Middle frontal gyrus (tissue), 1 donor: ENCODE measurements around the gene CCR7.
"Not testable (repeated sequence)": the region's sequence is repeated elsewhere in the genome, so short reads cannot be mapped to it uniquely, and the experiment has no call there.

Experiments
- DNase-seq: peaks from one replicate; pipeline ENCODE4 v3.0.0-alpha.2; 2015; ENCODE audit warnings: low spot score; ENCODE audit errors: extremely low spot score

Gene CCR7

DNA sequence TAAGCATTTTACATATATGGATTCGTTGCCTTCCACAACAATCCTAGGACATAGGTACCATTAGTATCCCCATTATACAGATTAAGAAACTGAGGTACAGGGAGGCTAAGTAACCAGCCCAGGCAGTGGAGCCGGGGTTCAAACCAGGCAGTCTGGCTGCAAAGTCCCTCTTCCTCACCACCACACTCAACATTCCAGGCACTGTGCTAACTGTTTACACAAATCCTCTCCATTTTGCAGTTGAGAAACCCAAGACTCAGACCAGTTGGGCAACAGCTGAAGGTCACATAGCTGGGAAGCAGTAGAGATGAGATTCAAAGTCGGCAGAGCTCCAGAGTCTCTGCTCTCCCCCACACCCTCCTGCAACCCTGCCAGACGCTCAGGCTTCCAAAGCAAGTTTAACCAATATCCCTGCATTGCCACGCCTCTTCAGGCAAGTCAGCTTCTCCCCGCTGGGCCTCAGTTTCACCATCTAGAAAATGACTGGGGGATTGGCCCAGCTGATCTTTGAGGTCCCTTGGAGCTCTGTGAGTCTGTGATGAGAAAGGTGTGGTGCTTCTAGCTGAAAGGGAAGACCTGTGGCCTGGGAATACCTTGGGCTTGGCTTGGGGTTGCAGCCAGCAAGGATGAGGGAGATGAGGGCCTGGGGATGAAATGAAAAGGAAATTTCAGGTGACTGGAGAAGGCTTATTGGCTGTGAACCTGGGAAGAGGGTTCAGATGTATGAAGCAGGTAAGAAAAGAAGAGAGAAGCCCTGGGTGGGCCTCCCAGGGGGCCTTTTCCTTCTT lies 14.0 kb downstream of the CCR7 start:
- no peak for DNase-seq

DNA sequence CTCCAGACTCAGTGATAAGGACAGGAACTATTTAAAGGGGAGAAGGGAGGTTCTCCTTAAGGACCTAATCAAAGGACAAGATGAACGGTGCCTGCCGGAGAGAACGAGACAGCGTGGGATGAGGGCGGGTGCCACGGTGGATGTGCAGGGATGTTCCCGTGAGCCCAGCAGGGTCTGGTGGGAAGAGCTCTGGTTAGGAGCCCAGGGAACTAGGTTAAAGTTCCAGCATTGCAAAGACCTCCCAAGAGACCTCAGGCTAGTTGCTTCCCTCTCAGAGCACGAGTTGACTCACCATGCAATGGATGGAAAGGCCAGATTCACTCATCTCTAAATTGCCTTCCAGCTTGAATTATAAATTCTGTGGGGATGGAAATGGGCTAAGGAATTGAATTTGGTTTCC lies 14.7 kb downstream of the CCR7 start:
- no peak for DNase-seq

DNA sequence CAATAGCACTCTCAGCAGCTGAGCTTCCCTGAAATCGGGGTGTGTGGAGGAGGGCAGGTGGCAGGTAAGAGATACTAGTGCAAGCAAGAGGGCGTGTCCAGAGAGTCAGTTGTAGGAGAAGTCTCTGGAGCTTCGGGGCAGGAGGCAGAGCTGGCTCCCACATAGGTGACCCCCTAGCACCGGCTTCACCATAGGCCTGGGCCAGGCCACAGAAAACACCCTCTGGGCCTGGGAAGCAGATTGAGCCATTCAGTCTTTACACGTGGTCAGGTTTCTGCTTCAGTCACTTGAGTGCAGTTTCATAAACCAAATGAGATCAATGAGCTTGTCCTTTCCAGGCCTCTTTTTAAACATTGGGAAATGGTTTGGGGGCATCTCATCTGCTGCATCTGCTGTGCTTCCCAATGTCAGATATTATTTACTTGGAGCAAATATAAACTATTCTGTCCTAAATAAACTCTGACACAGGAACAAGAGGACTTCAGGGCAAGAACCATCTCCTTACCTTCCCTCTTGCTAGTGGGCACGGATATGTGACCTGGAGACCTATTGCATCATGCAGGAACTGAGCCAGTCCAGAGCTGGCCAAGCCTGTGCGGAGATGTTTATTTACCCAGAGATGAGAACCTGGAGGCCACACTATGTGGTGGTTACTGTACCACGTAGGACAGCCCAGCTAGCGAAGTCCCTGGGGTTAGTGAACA lies 16.1 kb downstream of the CCR7 start:
- no peak for DNase-seq

DNA sequence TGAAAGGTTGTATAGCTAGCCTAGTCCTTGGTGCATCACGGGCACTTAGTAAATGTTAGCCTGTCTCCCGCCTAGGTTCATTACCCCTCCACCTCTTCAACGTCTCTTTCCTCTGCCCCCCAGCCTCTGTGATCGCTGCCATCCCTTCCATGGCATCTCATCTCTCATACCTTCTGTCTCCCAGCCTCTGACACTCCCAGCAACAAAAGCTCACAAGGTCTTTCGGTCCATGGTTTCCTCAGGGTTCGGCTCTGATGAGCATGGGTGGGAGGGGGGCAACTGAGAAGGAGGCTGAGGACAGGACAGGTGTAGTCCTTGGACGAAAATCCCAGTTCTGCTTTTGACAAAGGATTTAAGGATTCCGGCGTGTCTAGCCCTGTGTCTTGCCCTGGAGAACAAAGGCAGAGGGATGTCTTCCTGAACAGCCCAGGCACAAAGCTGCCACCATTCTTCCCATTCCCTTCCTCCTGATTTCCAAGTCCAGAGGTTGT lies 16.7 kb downstream of the CCR7 start:
- DNase-seq: no peak

DNA sequence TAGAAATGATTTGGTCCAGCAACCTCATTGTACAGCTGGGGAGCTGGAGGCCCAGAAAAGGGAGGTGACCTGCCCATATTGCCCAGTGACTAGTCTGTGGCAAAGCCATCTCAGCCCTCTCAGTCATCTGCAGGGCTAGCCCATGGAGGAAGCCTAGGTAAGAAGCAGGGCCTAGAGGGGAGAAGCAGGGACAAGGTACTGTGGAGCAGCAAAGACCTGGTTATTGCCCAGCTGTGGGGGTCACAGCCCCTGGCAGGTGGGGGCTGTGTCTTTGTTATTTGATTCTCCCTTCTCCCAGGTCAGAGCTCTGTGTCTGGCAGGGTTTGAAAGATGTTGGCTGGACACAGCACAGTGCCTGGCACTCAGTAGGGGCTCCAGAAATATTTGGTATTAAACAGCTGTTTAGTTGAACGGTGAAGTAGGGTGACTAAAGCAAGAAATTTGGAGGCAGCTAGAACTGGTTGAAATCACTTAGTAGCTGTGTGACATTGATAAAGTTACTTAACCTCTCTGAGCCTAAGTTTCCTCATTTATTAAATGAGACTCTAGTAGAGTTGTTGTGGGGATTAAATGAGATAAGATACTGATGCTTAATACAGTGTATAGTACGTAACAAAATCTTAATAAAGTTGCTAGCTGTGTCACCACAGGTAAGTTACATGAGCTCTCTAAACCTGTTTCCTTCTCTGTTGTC lies 17.3 kb downstream of the CCR7 start:
- DNase-seq: no peak

DNA sequence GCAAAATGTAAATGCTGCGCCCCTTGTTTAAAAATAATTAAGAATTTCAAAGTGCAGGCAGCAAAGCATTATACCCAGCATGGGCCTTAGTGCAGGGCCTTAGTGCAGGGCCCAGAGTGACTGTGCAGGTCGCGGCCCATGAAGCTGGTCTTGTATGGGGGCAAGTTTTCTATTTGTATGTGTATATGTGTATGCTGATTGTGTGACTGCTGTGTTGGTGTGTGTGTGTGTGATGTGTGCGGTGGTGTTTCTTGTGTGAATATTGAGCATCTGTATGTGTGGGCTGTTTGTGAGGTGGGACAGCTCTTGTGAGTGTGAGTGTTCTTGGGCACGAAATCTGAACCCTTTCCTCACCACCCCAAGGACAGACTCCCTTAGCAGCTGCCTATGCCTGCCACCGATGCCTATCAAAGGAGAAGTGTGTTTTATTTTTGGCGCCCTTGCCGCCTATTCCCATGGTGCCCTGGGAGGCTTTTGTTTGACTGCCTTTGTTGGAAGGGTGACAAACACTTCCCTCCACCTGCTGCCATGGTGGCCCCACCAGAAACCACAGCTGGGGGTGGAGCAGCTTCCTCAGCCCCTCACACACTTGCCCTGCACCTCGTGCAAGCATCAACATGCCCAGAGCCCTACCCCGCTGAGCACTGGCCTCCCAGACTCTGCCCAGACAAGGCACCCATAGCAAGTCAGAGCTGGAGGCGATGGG lies 18.0 kb downstream of the CCR7 start:
- DNase-seq: no peak

DNA sequence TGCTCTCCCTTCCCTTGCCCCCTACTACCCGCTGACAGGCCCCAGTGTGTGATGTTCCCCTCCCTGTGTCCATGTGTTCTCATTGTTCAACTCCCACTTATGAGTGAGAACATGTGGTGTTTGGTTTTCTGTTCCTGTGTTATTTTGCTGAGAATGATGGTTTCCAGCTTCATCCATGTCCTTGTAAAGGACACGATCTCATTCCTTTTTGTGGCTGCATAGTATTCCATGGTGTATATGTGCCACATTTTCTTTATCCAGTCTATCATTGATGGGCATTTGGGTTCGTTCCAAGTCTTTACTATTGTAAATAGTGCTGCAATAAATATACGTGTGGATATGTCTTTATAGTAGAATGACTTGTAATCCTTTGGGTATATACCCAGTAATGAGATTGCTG lies 18.8 kb downstream of the CCR7 start:
- not testable (repeated sequence) for DNase-seq

DNA sequence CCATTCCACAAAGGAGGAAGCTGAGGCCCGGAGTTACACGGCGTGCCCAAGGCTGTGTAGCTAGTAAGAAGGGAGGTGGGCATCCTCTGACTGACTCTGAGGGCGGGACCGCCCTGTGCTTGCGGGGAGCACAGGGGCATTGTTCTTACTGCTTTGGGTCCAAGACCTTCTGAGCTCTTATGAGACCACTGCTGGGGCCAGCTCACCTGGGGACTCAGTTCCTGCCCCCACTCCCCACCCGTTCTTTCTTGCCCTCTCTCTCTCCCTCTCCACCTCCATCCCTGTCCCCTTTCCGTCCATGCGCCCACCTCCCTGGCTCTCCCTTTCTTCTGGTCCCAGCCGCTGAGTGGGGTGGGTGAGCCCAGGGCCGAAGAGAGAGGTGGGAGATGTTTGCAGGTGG lies 19.6 kb downstream of the CCR7 start:
- DNase-seq: no peak

DNA sequence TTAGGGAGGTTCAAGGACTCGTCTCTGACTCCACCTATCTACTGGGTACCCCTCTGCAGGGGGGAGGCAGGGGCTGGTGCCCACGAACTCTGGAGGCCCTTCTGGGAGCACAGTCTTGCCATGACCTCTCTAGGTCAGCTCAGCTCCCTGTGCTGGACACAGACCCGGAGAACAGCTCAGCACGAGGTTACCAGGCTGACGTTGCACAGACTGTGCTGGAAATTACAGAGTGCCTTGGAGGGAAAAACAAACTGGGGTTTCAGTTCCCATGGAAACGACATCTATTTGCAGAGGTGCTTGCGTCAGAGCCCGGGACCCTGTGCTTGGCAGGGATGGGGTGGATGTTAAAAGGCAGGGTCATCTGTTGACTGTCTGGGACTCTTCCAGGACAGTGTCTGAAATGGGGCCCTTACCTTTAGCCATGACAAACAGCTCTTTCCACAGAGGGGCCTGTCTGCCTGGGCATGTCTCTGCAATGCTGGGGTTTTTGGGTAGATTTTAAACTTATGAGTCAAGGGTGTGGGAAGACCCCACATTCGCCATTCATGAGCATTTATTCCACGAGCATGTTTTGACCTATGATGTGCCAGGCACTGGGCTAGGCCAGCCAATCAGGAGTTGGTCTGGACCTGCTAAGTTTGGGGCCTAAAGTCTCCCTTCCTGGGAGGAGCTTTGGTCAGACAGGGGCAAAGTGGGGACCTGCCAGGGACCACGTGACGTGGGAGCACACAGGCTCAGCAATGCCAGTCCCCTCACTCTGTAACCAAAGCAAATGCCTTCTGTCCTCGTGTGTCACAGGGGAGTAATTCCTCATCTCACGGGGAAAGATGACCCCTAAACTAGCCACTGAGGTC lies 22.5 kb downstream of the CCR7 start:
- DNase-seq: no peak

DNA sequence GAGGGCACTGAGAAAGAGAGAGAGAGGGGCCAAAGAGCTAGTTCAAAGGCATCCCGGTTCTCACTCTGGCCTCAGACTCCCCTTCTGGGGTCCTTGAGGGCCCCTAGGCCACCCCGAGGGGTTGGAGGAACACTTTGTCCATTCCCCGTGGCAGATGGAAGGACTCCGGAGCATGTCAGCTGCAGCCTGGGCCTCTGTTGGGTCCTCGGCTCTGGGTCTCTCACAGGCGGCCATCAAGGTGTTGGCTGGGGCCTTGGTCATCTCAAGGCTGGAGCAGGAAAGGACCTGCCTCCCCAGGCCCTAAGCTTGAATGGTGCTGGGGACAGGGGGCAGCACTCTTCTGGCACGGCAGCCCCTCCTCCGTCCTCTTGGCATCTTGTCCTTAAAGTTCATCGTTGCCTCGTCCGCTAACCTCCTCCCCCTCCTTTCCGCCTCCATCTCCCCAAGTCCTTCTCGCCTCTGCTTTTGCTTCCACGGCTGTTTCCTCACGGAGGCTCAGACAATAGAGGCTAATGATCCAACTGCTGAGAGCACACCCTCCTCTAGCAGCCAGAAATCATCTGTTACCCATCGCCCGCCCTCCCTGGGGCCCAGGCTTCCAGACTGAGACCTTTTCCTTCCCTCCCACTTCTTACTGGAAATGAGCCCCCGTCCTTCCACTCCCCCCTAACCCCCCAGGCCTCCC lies 23.3 kb downstream of the CCR7 start:
- no peak for DNase-seq

DNA sequence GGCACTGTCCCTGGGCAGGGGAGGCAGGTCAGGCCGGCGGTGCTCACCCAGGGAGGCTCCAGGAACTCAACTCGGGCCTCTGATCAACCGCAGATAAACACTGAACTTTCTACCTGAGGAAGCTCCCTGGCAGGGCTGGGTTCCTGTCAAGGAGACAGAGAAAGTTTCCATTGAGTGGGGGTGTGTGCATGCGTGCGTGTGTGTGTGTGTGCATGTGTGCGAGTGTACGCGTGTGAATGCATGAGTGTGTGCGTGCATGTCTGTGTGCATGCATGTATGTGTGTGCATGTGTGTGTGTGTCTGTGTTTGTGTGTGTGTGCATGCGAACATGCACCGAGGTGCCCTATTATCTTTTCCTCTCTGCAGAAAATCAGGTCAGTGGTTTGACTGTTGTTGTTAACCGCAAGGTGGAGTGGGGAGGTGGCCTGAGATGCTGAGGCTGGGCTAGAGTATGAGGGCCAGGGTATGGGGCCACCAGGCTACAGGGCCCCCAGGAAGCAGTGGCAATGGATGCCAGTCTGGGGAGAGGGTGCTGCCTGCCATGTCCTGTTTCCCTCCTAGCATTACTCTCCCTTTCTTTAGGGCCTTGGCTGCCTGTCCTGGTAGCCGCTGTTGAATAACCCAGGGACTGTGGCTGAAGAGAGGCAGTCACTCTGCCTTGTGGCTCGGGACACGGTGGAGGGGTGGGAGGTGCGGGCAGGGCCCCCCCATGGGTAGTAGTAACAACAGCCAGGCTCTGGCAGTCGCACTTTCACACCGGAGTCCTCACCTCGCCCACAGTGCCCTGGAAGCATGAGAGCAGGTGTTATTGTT lies 24.0 kb downstream of the CCR7 start:
- no peak for DNase-seq

DNA sequence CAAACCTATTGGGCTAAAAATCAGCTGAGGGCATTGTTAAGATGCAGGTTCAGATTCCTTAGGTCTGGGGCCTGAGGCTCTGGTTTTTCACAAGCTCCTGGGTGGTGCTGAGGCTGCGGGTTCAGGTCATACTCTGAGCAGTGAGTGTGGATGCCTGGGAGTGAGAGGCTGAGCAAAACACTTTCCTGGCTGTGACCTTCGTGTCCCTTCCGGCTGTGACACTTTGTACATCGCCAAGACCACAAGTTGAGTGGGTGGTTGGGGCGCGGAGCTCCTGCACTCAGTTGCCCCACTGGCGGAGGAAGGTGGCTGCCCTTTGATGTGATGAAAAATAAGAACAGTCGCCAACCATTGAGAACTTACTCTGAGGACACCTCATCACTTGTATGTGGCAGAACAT lies 24.8 kb downstream of the CCR7 start:
- no peak for DNase-seq

DNA sequence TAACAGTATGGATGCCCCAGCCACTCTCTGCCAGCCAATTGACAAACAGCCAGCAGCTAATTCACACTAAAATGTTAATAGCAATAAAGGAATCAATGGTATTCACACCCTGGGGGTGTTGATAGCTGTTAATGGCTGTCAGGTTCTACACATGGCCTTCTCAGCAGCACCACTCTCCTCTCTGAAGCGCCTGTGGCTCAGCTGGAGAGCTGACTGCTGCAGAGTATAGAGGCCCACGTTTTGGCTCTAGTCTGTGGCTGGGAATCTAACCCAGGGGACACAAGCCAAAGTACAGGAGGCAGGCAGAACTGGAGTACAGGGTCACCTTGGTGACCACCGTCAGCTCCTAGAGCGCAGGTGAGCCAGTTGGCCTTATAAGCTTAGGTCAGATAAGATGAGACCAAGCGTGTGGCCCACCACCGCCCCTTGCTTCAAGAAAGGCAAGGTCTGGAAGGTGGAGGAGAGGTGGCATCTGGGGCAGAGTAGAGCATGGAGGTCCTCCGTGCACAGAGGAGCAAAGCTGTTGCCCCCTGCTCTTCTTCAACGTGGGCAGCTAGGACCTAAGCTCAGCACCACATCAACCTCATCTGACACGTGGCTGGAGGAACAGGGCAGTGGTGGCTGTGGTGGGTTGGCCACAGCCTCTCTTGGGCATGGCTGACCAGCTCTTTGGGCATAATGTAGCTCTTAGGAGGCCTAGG lies 25.4 kb downstream of the CCR7 start:
- no peak for DNase-seq

DNA sequence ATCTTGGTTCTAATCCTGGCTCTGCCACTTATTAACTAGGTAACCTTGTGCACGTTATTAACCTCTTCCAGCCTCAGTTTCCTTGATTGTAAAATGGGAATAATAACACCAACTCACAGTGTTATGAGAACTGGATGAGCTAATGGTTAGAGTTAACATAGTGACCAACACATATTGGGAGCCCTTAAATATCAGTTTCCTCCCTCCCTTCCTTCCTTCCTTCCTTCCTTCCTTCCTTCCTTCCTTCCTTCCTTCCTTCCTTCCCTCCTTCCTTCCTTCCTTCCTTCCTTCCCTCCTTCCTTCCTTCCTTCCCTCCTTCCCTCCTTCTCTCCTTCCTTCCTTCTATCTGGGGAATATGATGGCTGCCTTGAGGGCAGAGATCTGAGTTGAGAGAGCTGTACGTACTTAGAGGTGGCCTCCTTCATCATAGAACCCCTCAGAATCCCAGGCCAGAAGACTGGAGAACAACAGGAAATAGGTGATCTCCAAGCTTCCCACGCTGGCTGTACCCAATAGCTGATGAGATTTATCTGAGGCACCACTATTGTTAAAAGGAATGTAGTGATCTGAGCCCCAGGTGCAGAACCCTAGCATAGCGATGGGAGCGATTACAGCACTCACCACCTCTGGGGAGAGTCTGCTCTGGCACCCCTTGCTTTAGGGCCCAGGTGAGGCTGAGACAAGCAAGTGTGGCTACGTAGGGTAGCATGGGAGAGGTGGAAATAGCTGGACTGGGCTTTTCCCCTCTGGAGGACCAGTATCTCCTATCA lies 26.2 kb downstream of the CCR7 start:
- DNase-seq: no peak

DNA sequence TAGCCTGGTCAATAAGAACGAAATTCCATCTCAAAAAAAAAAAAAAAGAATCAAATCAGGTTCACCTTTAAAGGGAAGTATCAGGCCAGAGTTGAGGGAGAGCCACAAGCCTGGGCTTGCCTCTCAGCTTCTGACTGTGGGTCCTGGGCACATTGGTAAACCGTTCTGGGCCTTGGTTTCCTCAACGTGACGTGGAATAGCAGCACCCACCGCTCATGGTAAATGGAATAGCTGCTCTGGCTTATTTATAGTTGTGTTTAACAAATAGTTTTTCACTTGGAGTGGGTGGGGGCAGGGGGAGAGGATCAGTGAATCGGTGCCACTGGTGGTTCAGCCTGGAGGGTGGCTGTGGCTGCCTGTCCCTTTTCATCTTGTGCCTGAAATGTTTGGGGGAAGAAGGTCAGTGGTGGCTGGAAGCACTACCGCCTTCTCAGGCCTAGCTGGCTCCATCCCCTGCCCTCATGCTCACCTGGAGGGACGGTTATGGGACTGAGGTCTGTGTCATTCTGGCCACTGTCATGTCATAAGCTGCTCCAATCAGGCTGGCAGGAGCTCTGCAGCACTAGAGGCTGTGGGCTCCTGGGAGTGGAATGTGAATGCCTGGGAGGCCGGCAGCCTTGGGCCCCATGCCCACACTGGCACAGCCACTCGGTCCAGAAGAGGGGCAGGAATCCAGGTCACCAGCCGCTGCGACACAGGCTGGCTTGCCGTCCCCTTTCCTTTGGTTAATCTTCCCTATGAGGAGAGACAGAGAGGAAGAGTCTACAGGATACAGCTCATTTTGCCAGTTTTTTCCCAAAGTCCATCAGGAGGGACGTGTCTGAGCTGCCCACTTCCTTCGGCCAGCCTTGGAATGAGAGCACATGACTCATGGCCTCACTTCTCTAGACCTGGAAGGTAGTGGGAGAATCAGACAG lies 27.0 kb downstream of the CCR7 start:
- DNase-seq: no peak

DNA sequence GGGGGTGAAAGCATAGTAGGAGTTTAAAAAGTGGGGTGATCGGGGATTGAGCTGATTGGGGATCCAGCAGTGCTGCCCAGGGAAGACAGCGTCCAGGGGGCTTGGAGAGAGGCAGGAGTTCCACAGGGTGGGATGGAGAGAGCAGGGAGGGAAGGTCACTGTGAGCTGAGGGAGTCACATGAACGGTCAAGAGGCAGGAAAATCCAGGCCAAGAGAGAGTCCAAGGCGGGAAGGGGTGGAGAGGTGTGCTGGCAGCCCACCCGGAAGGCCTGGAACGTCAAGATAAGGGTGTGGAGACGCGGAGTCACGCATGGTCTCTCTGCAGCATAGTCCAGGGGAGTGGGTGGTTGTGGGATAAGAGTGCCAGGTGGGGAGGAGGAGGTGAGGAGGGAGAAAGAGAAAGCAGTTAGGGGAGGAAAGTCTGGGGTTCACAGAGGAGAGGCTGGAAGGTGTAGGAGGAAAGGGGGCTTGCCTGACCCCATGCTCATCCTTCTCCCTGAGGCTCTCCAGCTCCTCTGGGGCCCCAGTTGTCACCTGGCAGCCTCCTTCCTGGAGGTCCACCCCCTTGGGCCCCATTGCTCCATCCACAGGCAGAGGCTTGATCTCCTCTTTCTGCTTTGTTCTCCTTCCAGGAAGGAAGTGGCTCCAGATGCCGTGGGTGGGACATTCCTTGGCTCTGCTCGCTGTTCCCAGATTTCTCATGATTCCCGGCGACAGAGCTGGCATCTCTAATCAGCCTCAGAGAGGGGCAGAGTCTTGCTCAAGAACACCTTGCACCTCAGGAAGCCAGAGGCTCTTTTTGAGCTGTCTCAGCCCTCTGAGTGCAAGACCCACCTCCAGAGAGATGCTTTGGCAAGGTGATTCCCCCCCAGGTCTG lies 28.7 kb downstream of the CCR7 start:
- DNase-seq: no peak
